ENCODE results near the gene PLSCR1.

Gene PLSCR1

GRCh38 chr3:146544002-146544928, at the start of gene PLSCR1:
PLSCR1 (minus strand) TSS chr3:146544607; CDS start chr3:146536552, 8,055 bp downstream.
- peak; percentile 78 for DNase-seq

GRCh38 chr3:146593776-146594175, 49.4 kb upstream of the PLSCR1 start:
- DNase-seq = no peak

- no peak for DNase-seq
Measured at GRCh38 chr3:146590521-146590920, 46.1 kb upstream of the PLSCR1 start.

- DNase-seq = no peak
Measured at GRCh38 chr3:146589899-146590508, 45.6 kb upstream of the PLSCR1 start.

- no peak for DNase-seq
Measured at GRCh38 chr3:146585156-146585555, 40.7 kb upstream of the PLSCR1 start.

GRCh38 chr3:146581951-146582467, 37.6 kb upstream of the PLSCR1 start:
- DNase-seq = no peak

GRCh38 chr3:146581080-146581601, 36.7 kb upstream of the PLSCR1 start:
- no peak for DNase-seq

- DNase-seq = no peak
Measured at GRCh38 chr3:146577662-146578061, 33.3 kb upstream of the PLSCR1 start.

- no peak for DNase-seq
Measured at GRCh38 chr3:146575636-146576035, 31.2 kb upstream of the PLSCR1 start.

GRCh38 chr3:146574173-146574572, 29.8 kb upstream of the PLSCR1 start:
- DNase-seq = no peak

GRCh38 chr3:146569314-146569713, 24.9 kb upstream of the PLSCR1 start:
- DNase-seq = no peak

GRCh38 chr3:146566138-146566537, 21.7 kb upstream of the PLSCR1 start:
- no peak for DNase-seq

GRCh38 chr3:146561879-146562278, 17.5 kb upstream of the PLSCR1 start:
- no peak for DNase-seq

GRCh38 chr3:146561463-146561862, 17.1 kb upstream of the PLSCR1 start:
- DNase-seq = no peak

GRCh38 chr3:146560678-146561077, 16.3 kb upstream of the PLSCR1 start:
- DNase-seq = no peak

GRCh38 chr3:146559388-146559787, 15.0 kb upstream of the PLSCR1 start:
- no peak for DNase-seq

GRCh38 chr3:146558781-146559180, 14.4 kb upstream of the PLSCR1 start:
- DNase-seq = no peak

- no peak for DNase-seq
Measured at GRCh38 chr3:146557745-146558144, 13.3 kb upstream of the PLSCR1 start.

- DNase-seq = no peak
Measured at GRCh38 chr3:146555311-146555710, 10.9 kb upstream of the PLSCR1 start.

GRCh38 chr3:146554151-146554760, 9.8 kb upstream of the PLSCR1 start:
- no peak for DNase-seq

- no peak for DNase-seq
Measured at GRCh38 chr3:146550743-146551510, 6.5 kb upstream of the PLSCR1 start.

- DNase-seq = no peak
Measured at GRCh38 chr3:146550070-146550615, 5.7 kb upstream of the PLSCR1 start.
